ENCODE results near the gene ZBTB20.
A peak's percentile ranks its signal among the peaks of the same experiment; 100 is the strongest.

GRCh38 chr3:114299421-114299820 lies 847.7 kb downstream of the ZBTB20 start:
- TF ChIP-seq CTCF (IDR thresholded peaks at IDR 0.05; ENCODE audit: insufficient read depth, low read depth, low read length) (peak; percentile 22), EZH2 (IDR thresholded peaks at IDR 0.05; ENCODE audit: insufficient read depth, low read length) (no peak)
